Measurements from ENCODE around the gene E2F2.

Gene E2F2

DNA sequence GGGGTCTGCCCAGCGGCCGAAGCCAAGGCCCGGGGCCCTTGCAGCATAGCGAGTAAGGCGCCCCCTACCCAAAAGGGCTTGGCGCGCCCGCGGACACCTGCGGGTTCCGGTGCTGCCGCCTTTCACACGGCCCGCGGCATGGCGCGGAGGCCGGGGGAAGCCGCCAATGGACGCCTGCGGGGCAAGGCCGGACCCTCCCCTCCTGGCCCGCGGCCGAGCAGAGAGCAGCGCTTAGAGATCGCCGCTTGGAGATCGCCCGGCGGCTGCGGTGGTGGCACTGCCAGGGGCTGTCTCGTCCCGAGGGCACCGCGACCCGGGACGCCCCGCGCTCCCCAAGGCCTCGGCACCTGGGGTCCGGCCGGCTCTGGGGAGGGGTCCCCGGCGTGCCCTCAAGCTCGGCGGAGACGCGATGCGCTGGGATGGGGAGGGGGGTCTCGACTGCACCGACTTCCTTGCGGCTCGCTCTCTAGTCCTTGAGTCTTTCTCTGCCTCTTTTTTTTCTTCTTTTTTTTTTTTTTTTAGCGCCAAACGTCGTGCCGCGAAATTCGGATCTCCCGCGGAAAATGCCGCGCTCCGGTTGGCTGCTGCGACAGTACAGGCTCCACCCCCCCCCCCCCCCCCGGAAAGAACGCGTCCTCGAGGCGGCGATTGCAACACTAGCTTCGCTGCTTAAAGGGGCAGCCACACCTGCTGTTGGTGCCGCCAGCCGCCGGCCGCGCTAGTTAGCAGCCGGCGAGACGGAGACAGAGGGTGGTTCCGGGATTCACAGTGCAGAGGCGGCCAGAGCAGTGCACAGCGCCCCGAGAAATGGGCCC, at the start of gene E2F2:
TSS of gene E2F2 (minus strand) at position 487 of the 815 bp plus-strand sequence. CDS start at position 47, 440 bp downstream.
- peak; percentile 73 for DNase-seq

DNA sequence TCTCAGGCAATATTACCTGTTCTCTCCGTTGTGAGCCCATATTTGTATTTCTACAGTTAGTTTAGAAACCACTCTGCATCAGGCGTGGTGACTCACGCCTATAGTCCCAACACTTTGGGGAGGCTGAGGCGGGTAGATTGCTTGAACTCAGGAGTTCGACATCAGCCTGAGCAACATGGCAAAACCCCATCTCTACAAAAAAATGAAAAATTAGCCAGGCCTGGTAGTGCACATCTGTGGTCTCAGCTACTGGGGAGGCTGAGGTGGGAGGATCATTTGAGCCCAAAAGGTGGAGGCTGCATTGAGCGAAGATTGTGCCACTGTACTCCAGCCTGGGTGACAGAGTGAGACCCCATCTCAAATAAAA, 47.9 kb upstream of the E2F2 start:
- peak; percentile 32 for DNase-seq

DNA sequence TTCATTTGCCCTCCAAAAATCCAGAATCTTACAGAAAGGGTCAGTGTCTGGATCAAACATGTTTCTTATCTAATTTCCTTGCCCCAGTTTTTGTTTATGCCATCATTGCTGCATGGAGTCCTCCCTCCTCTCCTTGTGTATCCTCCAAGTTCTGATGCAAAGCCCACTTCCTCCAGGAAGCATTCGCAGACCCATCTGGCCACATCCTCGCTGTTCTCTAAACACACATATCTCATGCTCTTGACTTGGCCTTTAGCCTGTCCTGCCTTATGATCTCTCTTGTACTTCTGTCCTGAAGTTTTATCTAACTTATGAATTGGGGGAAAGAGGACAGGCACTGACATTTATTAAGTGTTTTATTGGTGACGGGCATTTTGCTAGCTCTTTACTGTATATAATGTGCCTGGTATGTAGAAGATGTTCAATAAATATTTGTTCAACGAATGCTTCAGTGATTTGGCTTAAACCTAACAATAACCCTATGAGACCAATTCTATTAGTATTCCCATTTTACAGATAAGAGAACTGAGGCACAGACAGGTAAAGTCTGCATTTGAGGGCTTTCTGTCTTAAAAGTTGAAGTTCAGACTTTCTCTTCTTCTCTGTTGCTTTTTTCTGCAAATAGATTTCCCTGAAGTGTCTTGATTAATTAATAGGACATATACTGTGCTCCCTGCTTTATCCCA, 47.4 kb upstream of the E2F2 start:
- DNase-seq: no peak

DNA sequence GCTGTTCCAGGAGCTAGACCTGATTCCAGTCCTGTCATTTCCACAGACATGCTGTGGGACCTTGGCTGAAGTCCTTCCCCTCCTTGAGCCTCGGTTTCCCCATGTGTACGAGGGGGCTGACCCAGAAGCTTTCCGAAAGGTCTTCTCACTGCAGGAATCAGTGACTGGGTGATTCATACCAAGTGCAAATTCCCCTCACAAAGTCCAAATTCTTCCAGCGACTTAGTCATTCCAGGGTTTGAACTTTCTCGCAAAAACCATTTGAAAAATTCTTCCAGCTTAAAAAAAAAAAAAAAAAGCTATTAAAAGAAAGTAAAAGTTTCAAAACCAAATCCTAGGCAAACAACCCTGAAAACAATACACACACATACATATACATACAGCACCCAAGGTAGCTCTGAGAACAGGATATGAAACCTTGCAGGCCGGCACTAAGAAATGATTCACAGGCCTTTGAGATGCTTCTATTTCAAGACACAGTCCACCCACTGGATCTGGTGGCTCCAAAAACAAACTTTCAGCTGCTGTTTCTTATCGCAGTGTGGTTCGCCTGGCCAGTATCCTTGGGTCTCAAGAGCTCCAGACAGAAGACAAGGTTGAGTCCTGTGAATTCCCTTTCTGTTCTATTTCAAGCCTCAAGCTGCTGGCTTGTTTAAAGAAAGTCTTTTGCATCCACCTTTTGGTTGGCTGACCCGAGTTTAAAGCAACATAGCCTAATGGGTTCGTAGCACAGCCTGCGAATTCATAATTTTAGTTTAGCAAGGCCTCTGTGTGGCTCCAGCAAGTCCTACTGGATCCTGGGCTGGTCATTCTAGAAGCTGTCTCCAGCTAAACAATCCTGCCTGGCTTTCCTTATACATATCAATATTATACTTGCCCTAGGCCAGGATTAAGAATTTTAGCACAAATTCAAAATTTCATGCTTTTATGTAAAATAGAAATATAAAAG, 46.3 kb upstream of the E2F2 start:
- no peak for DNase-seq

DNA sequence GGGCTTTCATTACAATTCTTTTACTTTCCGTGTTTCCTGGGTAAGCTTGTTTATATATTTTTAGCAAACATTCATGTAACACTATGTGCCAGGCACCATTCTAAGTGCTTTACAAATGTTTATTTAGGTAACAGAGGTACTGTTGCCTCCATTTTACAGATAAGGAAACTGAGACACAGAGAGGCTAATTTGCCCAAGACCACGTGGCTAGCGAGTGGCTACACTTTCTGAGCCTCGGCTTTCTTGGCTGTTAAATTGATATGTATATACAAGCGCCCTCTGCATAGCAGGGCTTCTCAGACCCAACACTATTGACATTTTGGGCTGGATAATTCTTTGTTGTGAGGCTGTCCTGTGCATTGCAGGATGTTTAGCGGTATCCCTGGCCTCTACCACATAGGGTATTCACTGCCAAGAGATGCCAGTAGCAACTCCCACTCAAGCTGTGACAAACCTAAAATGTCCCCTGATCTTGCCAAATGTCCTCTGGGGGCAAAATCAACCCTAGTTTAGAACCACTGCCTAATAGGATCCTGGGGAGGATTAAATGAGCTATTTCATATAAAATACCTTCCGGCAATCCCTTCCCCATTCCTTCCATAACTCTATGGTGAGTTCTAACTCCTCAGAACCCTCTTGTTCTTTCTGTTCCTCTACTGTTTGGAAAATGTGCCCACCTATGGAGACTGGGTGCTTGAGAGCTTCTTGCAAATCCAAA, 45.5 kb upstream of the E2F2 start:
- no peak for DNase-seq

GRCh38 chr1:23575226-23575810, 44.3 kb upstream of the E2F2 start:
- DNase-seq: no peak

- DNase-seq: no peak
Measured at GRCh38 chr1:23574265-23574754, 43.3 kb upstream of the E2F2 start.

GRCh38 chr1:23573574-23574182, 42.6 kb upstream of the E2F2 start:
- no peak for DNase-seq

GRCh38 chr1:23571465-23571864, 40.4 kb upstream of the E2F2 start:
- DNase-seq: no peak

- no peak for DNase-seq
Measured at GRCh38 chr1:23570001-23570691, 39.1 kb upstream of the E2F2 start.

DNA sequence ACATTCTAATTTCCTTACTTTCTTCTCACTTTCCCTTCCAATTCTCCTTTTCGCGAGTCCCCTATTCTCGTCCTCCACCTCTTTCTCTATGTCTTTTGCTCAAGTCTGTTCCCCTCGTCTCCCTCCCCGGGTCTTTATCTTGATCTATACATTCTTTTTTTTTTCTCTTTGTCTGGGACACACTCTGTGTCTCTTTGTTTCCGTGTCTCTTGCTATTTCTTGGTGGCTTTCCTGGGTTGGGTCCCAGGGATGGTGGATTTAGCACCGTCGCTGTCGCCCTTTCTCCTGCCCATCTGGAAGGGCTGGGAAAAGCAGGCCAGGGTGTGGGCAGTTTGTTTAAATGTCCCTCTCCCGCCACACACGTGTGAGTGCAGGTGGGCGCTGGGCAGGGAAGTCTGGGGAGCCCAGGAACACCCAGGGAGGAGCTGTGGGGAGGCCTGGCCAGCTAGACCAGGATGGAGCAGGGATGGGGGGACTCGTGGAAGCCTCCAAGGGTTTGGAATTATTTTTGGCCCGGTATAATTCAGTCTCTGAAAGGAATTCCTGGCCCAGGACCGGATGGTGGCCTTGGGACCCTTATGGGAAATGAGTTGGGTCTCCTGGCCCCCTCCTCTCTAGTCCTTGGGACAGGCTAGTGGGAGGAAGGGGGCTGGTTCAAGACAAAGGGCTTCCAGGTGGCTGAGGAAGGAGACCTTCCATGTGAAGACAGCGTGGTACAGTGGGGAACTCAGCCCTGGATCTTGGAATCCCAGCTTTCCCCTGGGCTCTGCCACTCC, 37.8 kb upstream of the E2F2 start:
- no peak for DNase-seq

DNA sequence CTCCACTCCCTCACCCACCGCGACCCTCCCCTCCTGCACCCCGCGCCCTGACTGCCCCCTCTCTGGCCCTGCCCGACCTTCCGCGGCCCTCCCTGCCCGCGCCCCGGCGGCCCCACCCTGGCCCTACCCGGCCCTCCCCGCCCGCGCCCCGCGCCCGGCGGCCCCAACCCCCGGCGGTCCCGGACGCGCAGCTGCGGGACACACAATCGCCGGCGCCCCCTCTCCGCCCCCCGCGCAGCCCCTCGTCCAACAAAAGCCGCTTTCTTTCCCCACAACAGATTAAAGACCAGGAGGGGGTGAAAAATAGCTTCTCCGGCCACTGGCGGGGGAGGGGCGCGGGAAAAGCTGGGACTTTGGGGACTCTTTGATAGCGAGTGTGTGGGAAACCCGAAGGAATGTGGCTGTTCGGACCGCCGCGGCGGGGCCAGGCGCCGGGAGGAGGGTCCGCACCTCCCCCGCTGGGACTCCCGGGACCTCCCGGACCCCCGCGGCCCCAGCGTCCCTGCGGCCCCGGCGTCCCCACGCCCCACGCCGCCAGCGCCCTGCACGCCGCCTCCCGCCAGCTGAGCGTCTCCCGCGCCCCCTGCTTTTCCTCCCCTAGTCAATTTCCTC, 37.1 kb upstream of the E2F2 start:
- DNase-seq: no peak

- no peak for DNase-seq
Measured at GRCh38 chr1:23567629-23567995, 36.6 kb upstream of the E2F2 start.

DNA sequence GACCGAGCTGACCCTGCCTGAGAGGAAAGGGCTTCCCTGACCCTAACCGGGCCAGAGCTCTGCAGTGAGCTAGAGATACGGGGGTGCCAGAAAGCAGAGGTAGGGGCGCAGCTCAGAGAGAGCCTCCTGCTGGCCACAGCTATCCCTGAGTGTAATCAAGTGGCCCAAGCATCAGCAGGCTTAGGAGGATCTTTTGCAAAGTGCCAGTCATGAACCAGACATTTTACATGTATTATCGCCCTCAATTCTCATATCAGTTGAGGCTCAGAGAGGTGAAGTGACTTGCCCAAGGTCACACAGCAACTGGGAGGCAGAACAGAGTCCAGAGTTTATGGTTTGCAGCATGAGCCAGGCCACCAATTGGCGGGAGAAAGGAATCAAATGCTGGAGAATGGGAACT, 35.3 kb upstream of the E2F2 start:
- no peak for DNase-seq

GRCh38 chr1:23565776-23566175, 34.7 kb upstream of the E2F2 start:
- DNase-seq: no peak

DNA sequence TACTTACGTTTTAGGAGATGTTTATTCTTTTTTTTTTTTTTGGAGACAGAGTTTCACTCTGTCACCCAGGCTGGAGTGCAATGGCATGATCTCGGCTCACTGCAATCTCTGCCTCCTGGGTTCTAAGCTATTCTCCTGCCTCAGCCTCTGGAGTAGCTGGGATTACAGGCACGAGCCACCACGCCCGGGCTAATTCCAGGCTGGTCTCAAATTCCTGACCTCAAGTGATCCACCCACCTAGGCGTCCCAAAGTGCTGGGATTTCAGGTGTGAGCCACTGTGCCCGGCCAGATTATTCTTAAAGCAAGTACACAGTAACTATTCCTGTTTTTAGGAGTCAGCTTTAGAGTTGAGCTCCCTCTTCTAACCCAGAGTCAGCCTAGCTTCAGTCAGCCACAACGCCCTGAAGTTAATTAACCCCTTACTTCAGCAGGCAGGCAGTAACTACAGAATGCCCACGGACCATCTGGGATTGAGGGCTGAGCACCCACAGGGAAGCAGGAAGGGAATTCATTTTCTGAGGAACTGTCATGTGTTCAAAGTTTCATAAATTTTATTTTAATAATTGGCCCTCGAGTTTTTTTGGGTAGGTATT, 33.6 kb upstream of the E2F2 start:
- DNase-seq: no peak

GRCh38 chr1:23563755-23564374, 32.8 kb upstream of the E2F2 start:
- no peak for DNase-seq

DNA sequence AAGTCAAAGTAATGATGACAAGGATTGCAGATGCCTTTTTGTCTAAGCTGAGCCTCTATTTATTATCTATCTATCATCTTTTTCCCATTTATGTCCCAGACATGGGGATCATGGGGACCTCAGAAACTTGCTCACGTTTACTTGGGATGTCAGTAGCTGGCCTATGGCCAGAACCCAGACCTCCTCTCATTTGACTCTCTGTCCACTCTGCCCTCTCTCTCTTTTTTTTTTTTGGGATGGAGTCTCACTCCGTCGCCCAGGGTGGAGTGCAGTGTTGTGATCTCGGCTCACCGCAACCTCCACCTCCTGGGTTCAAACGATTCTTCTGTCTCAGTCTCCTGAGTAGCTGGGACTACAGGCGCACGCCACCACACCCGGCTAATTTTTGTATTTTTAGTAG, 32.0 kb upstream of the E2F2 start:
- no peak for DNase-seq

Data from activated CD8-positive, alpha-beta memory T cell treated with anti-CD3 and anti-CD28 coated beads, Interleukin-2, amount 50 U/mL, for 4 hours (primary cell).